Ovary (tissue), 3 donors: ENCODE measurements around the gene GDE1.

Experiments
- EP300 ChIP-seq: sonication (generic); formaldehyde crosslinking; IDR thresholded peaks from one replicate; pipeline ENCODE4 v1.6.1; 2017; ENCODE audit warnings: antibody characterized with exemption
- POLR2A ChIP-seq: fragments of 450-650 bp; IDR thresholded peaks from one replicate; pipeline ENCODE4 v1.6.1; 2017; ENCODE audit warnings: antibody characterized with exemption, mild to moderate bottlenecking, moderate library complexity
- TF ChIP-seq, protein P1 (sequence below), 3 donors: fragments of 450-650 bp in 2 of 3; fragments of 200-600 bp in 1 of 3; IDR thresholded peaks; one replicate each; pipeline versions ENCODE4 v1.5.1 to v1.8.0; 2016 to 2022; ENCODE audit warnings: antibody characterized with exemption in 3 of 3, mild to moderate bottlenecking in 1 of 3
- donor health status: DM: no; HTN: no; CAD: no.

DNA sequence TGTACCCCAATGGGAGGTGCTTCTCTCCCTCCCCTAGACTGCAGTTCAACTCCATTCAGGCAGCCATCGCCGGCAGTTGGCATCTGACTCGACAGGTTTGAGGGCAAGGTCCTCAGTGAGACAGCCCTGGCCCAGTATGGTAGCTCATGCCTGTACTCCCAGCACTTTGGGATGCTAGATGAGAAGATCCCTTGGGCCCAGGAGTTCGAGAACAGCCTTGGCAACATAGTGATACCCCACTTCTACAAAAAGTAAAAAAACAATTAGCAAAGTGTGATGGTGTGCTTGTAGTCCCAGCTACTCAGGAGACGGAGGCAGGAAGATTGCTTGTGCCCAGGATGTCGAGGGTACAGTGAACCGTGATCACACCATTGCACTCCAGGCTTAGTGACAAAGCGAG, 45.7 kb upstream of the GDE1 start:
- TF ChIP-seq, protein P1, sequence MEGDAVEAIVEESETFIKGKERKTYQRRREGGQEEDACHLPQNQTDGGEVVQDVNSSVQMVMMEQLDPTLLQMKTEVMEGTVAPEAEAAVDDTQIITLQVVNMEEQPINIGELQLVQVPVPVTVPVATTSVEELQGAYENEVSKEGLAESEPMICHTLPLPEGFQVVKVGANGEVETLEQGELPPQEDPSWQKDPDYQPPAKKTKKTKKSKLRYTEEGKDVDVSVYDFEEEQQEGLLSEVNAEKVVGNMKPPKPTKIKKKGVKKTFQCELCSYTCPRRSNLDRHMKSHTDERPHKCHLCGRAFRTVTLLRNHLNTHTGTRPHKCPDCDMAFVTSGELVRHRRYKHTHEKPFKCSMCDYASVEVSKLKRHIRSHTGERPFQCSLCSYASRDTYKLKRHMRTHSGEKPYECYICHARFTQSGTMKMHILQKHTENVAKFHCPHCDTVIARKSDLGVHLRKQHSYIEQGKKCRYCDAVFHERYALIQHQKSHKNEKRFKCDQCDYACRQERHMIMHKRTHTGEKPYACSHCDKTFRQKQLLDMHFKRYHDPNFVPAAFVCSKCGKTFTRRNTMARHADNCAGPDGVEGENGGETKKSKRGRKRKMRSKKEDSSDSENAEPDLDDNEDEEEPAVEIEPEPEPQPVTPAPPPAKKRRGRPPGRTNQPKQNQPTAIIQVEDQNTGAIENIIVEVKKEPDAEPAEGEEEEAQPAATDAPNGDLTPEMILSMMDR (IDR thresholded peaks at IDR 0.05), result no peak
- TF ChIP-seq EP300 (no peak), POLR2A (no peak)
